Measurements from ENCODE around the gene UBASH3B.

UBASH3B gene

DNA sequence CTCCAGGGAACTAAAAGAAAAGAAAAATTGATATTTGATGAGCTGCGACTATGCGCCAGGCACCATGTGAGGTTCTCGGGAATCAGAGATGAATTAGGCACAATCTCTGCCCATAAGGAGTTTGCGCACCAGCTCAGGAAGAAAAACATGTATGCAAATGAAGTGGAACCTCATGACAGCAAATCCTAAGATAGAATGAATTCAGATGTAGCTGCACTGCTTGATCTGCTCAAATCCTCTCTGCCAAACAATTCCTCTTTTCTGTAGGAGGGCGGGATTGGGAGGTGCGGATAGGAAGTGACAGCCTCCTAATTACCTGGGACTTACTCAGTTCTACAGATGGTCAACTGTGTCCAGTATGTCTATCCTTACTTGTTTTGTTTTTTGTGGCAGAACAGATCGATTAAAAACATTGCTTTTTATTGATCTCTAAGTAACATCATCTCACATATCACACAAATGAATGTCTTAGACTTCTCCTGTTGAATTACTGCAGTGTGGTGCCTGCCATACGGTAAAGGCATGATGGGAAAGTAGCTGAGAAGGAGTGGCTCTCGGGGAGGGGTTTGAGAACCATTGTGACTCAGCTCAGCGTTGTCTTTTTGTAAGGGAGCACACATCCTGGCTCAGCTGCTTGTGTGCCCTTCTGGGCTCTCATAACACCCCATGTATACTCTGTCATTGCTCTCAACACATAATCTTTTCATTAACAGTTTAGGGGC, 196.7 kb downstream of the UBASH3B start:
- H3K27ac ChIP-seq (replicated peaks) = no peak overlapping the region
- TF ChIP-seq, protein P1, sequence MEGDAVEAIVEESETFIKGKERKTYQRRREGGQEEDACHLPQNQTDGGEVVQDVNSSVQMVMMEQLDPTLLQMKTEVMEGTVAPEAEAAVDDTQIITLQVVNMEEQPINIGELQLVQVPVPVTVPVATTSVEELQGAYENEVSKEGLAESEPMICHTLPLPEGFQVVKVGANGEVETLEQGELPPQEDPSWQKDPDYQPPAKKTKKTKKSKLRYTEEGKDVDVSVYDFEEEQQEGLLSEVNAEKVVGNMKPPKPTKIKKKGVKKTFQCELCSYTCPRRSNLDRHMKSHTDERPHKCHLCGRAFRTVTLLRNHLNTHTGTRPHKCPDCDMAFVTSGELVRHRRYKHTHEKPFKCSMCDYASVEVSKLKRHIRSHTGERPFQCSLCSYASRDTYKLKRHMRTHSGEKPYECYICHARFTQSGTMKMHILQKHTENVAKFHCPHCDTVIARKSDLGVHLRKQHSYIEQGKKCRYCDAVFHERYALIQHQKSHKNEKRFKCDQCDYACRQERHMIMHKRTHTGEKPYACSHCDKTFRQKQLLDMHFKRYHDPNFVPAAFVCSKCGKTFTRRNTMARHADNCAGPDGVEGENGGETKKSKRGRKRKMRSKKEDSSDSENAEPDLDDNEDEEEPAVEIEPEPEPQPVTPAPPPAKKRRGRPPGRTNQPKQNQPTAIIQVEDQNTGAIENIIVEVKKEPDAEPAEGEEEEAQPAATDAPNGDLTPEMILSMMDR (IDR thresholded peaks at IDR 0.05; ENCODE audit: insufficient read depth, low read length) = no peak
- no peak for TF ChIP-seq POLR2AphosphoS5 (IDR thresholded peaks at IDR 0.05; ENCODE audit: low read depth)
- TF ChIP-seq GABPA (IDR thresholded peaks at IDR 0.05; ENCODE audit: low read depth) = no peak
- H3K4me3 ChIP-seq (replicated peaks; ENCODE audit: insufficient read depth, low read length) = no peak overlapping the region
- no peak for DNase-seq (ENCODE audit: low read depth in 1 of 2, low spot score in 1 of 2)
- H3K27me3 ChIP-seq (ENCODE audit: insufficient read depth, poor library complexity, severe bottlenecking) = no peaks in the 10 kb centered on the region

DNA sequence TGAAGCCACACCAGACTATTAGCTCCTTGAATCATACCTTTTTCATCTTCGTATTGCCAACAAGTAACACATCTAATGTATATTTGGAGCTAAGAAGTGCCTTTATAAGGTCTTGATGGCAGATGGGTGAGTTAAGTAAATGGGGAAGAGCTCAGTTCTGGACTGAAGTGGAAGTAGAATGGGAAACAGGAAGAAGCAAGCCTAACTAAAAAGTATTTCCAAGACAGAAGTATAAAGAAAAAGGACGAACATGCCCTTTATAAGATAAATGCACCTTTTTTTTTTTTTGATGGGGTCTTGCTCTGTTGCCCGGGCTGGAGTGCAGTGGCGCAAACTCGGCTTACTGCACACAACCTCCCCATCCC, 197.3 kb downstream of the UBASH3B start:
- H3K27ac ChIP-seq (replicated peaks) = no peak overlapping the region
- no peak overlapping the region for H3K4me3 ChIP-seq (replicated peaks; ENCODE audit: insufficient read depth, low read length)
- no peaks in the 10 kb centered on the region for H3K27me3 ChIP-seq (ENCODE audit: insufficient read depth, poor library complexity, severe bottlenecking)
- TF ChIP-seq, protein P1 (IDR thresholded peaks at IDR 0.05; ENCODE audit: insufficient read depth, low read length) = no peak
- TF ChIP-seq SPI1 (IDR thresholded peaks at IDR 0.05; ENCODE audit: borderline replicate concordance, low read depth) = no peak
- TF ChIP-seq GABPA (IDR thresholded peaks at IDR 0.05; ENCODE audit: low read depth) = no peak
- TF ChIP-seq, protein P2, sequence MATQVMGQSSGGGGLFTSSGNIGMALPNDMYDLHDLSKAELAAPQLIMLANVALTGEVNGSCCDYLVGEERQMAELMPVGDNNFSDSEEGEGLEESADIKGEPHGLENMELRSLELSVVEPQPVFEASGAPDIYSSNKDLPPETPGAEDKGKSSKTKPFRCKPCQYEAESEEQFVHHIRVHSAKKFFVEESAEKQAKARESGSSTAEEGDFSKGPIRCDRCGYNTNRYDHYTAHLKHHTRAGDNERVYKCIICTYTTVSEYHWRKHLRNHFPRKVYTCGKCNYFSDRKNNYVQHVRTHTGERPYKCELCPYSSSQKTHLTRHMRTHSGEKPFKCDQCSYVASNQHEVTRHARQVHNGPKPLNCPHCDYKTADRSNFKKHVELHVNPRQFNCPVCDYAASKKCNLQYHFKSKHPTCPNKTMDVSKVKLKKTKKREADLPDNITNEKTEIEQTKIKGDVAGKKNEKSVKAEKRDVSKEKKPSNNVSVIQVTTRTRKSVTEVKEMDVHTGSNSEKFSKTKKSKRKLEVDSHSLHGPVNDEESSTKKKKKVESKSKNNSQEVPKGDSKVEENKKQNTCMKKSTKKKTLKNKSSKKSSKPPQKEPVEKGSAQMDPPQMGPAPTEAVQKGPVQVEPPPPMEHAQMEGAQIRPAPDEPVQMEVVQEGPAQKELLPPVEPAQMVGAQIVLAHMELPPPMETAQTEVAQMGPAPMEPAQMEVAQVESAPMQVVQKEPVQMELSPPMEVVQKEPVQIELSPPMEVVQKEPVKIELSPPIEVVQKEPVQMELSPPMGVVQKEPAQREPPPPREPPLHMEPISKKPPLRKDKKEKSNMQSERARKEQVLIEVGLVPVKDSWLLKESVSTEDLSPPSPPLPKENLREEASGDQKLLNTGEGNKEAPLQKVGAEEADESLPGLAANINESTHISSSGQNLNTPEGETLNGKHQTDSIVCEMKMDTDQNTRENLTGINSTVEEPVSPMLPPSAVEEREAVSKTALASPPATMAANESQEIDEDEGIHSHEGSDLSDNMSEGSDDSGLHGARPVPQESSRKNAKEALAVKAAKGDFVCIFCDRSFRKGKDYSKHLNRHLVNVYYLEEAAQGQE (IDR thresholded peaks at IDR 0.05; ENCODE audit: insufficient replicate concordance, low read depth) = no peak
- no peak for TF ChIP-seq POLR2AphosphoS5 (IDR thresholded peaks at IDR 0.05; ENCODE audit: low read depth)
- no peak for DNase-seq (ENCODE audit: low read depth in 1 of 2, low spot score in 1 of 2)

DNA sequence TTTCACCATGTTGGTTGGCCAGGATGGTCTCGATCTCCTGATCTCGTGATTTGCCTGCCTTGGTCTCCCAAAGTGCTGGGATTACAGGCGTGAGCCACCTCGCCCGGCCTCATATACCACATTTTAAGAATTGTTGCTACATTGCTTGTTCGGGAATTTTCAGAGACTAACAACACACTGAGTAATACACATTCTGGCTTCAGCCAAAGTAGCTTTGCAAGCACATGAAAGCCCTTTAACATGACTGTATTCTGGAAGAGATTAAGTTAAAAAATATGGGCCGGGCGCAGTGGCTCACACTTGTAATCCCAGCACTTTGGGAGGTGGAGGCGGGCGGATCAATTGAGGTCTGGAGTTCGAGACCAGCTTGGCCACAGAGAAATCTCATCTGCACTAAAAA, 197.7 kb downstream of the UBASH3B start:
- DNase-seq (ENCODE audit: low read depth in 1 of 2, low spot score in 1 of 2) = no peak
- Histone ChIP-seq H3K27ac (replicated peaks) (no peak overlapping the region), H3K27me3 (ENCODE audit: insufficient read depth, poor library complexity, severe bottlenecking) (no peaks in the 10 kb centered on the region), H3K4me3 (replicated peaks; ENCODE audit: insufficient read depth, low read length) (no peak overlapping the region)
- TF ChIP-seq GABPA (IDR thresholded peaks at IDR 0.05; ENCODE audit: low read depth) (no peak), SPI1 (IDR thresholded peaks at IDR 0.05; ENCODE audit: borderline replicate concordance, low read depth) (no peak), POLR2AphosphoS5 (IDR thresholded peaks at IDR 0.05; ENCODE audit: low read depth) (no peak)
- TF ChIP-seq, protein P1 (IDR thresholded peaks at IDR 0.05; ENCODE audit: insufficient read depth, low read length) = no peak
- TF ChIP-seq, protein P2 (IDR thresholded peaks at IDR 0.05; ENCODE audit: insufficient replicate concordance, low read depth) = no peak

All from HL-60 (cell line).